Neural progenitor cell (in vitro differentiated cells): Measurements from ENCODE around the gene ZBTB43. TPM values are rescaled to one million over a fixed set of nuclear protein-coding genes. Genes with fewer than 3 reads are reported as not detected.

Experiments
- DNase-seq: peaks from one replicate; pipeline ENCODE4 v3.0.0-alpha.2; 2016; ENCODE audit warnings: low spot score
- H2AFZ ChIP-seq: fragments of 200-600 bp; sonication (generic); replicated peaks from 2 replicates; pipeline ENCODE4 v1.6.1; 2016; ENCODE audit warnings: antibody characterized with exemption
- H3F3A ChIP-seq: fragments of 200-600 bp; sonication (generic); 2 replicates; pipeline ENCODE4 v1.6.1; 2016; ENCODE audit warnings: antibody characterized with exemption, low read depth
- H3K27ac ChIP-seq: fragments of 200-600 bp; sonication (generic); 2 replicates; pipeline ENCODE4 v1.5.1; 2016; ENCODE audit warnings: mild to moderate bottlenecking
- H3K27me3 ChIP-seq: fragments of 200-600 bp; sonication (generic); 2 replicates; pipeline ENCODE4 v1.6.1; 2016; ENCODE audit warnings: mild to moderate bottlenecking, moderate library complexity
- H3K36me3 ChIP-seq: fragments of 200-600 bp; sonication (generic); 2 replicates; pipeline ENCODE4 v1.5.1; 2016
- H3K4me1 ChIP-seq: fragments of 200-600 bp; sonication (generic); 2 replicates; pipeline ENCODE4 v1.6.1; 2016; ENCODE audit warnings: mixed run types
- H3K4me2 ChIP-seq: fragments of 200-600 bp; sonication (generic); 2 replicates; pipeline ENCODE4 v1.6.1; 2016
- H3K4me3 ChIP-seq: fragments of 200-600 bp; sonication (generic); 2 replicates; pipeline ENCODE4 v1.5.1; 2016
- H3K79me2 ChIP-seq: fragments of 200-600 bp; sonication (generic); 2 replicates; pipeline ENCODE4 v1.6.1; 2016; ENCODE audit warnings: low read depth
- H3K9ac ChIP-seq: fragments of 200-600 bp; sonication (generic); 2 replicates; pipeline ENCODE4 v1.6.1; 2016
- H3K9me3 ChIP-seq: fragments of 200-600 bp; sonication (generic); 2 replicates; pipeline ENCODE4 v1.5.1; 2016; ENCODE audit warnings: low read depth
- H4K20me1 ChIP-seq: fragments of 200-600 bp; sonication (generic); 2 replicates; pipeline ENCODE4 v1.6.1; 2016; ENCODE audit warnings: low read depth
- H3K27ac Mint-ChIP-seq: 3 replicates; pipeline ENCODE4 v1.8.0; 2021; ENCODE audit warnings: mixed read lengths
- H3K27me3 Mint-ChIP-seq: 2 replicates; pipeline ENCODE4 v1.8.0; 2022; ENCODE audit warnings: low read depth, mild to moderate bottlenecking, inconsistent platforms, moderate library complexity, mixed read lengths; ENCODE audit not compliant: insufficient read depth
- H3K36me3 Mint-ChIP-seq: 3 replicates; pipeline ENCODE4 v1.8.0; 2021; ENCODE audit warnings: mixed read lengths
- H3K4me1 Mint-ChIP-seq: 3 replicates; pipeline ENCODE4 v1.8.0; 2021; ENCODE audit warnings: mixed read lengths
- H3K4me3 Mint-ChIP-seq: 3 replicates; pipeline ENCODE4 v1.8.0; 2021; ENCODE audit warnings: mild to moderate bottlenecking, moderate library complexity, mixed read lengths
- H3K9me3 Mint-ChIP-seq: 3 replicates; pipeline ENCODE4 v1.8.0; 2020; ENCODE audit warnings: mixed read lengths
- CTCF ChIP-seq: fragments of 200-600 bp; sonication (generic); IDR thresholded peaks from 2 replicates; pipeline ENCODE4 v1.5.1; 2017; ENCODE audit warnings: antibody characterized with exemption, mild to moderate bottlenecking
- EZH2 ChIP-seq: fragments of 200-600 bp; sonication (generic); IDR thresholded peaks from 2 replicates; pipeline ENCODE4 v1.6.1; 2017; ENCODE audit warnings: antibody characterized with exemption, mild to moderate bottlenecking, moderate library complexity
- EZH2phosphoT487 ChIP-seq: fragments of 200-600 bp; sonication (generic); IDR thresholded peaks from 2 replicates; pipeline ENCODE4 v1.6.1; 2017; ENCODE audit warnings: antibody characterized with exemption
- total RNA-seq: library from RNA; depleted of rRNA; stranded (reverse); fragments of >200 nt; gene quantifications from 2 replicates; pipeline ENCODE4 v1.2.3, GENCODE V29; 2015; ENCODE audit warnings: low replicate concordance

Gene ZBTB43
- total RNA-seq, 1 donor from 2014 or later = 10.0 TPM

DNA sequence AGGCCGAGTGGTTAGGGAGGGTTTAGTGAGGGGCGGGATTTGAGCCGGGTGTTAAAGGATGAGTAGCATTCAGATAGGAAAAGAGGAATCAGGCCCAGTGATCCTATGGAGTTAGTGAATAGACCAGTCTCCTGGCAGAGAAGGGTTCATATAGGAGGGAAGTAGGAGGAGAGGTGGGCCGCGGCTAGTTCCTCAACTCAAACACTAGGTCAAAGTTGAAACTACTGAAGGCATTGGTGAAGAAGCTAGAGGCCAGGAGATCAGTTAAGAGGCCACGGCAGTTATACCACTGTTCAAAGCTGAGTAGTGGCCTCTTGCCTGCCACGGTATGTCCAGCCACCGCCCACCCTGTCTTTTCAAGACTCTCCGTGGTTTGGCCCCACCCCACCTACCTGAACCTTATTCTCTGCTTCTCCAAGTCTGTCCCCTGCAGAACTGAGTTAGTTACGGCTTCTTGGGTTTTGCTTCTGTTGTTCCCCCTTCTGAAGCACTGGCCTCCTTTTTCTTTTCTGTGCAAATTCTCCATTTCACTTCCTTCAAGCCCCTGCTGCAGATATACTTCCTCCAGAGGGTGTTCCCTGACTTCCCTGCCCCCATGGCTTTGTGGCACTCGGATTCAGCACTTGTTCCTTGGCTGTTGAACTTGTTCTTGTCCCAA is 57.4 kb downstream of the ZBTB43 start:
- Histone ChIP-seq H3K4me2 (peak overlapping the region; percentile 84), H3K9me3 (no peaks in the 10 kb centered on the region), H3K36me3 (peaks cover 3% of the 10 kb centered on the region), H2AFZ (no peak overlapping the region), H3K4me3 (peak overlapping the region; percentile 97), H3F3A (peaks cover 31% of the 10 kb centered on the region), H3K4me1 (peaks cover 14% of the 10 kb centered on the region), H3K79me2 (peaks cover 64% of the 10 kb centered on the region), H3K27me3 (peaks cover 15% of the 10 kb centered on the region), H3K27ac (no peak overlapping the region), H3K9ac (no peak overlapping the region), H4K20me1 (peaks cover 40% of the 10 kb centered on the region)
- DNase-seq = peak; percentile 40
- Mint-ChIP-seq H3K9me3 (no peaks in the 10 kb centered on the region), H3K4me3 (peak overlapping the region; percentile 89), H3K27me3 (peaks cover 9% of the 10 kb centered on the region), H3K4me1 (peaks cover 28% of the 10 kb centered on the region), H3K27ac (no peak overlapping the region), H3K36me3 (peaks cover 4% of the 10 kb centered on the region)
- TF ChIP-seq EZH2 (no peak), EZH2phosphoT487 (no peak), CTCF (no peak)

DNA sequence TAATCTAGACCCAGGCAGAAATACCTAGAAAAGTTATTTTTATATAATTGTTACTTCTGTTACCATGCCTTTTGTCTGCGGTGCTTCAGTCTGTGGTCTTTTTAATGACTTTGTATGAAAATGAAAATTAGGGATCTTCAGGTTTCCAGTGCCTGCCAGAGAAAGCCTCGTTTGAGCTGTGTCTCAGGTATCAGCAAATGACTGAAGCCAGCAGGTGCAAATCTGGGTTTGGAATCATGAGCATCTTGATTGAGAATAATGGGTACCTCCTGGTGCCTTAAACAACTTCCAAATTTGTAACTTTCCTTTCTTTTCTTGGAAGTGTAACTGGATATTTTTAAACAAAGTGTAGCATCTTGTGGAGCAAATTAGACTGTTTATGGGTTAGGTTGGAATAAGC is 59.9 kb downstream of the ZBTB43 start:
- Histone ChIP-seq H3F3A (peaks cover 25% of the 10 kb centered on the region), H3K36me3 (peaks cover 4% of the 10 kb centered on the region), H3K79me2 (peaks cover 87% of the 10 kb centered on the region), H2AFZ (no peak overlapping the region), H3K4me1 (peaks cover 14% of the 10 kb centered on the region), H3K27me3 (no peaks in the 10 kb centered on the region), H3K4me3 (no peak overlapping the region), H4K20me1 (peaks cover 59% of the 10 kb centered on the region), H3K9ac (no peak overlapping the region), H3K4me2 (no peak overlapping the region), H3K27ac (no peak overlapping the region), H3K9me3 (no peaks in the 10 kb centered on the region)
- DNase-seq = no peak
- Mint-ChIP-seq H3K9me3 (no peaks in the 10 kb centered on the region), H3K4me1 (peaks cover 24% of the 10 kb centered on the region), H3K4me3 (no peak overlapping the region), H3K27me3 (peaks cover 5% of the 10 kb centered on the region), H3K36me3 (peaks cover 7% of the 10 kb centered on the region), H3K27ac (no peak overlapping the region)
- TF ChIP-seq EZH2phosphoT487 (no peak), EZH2 (no peak), CTCF (no peak)

DNA sequence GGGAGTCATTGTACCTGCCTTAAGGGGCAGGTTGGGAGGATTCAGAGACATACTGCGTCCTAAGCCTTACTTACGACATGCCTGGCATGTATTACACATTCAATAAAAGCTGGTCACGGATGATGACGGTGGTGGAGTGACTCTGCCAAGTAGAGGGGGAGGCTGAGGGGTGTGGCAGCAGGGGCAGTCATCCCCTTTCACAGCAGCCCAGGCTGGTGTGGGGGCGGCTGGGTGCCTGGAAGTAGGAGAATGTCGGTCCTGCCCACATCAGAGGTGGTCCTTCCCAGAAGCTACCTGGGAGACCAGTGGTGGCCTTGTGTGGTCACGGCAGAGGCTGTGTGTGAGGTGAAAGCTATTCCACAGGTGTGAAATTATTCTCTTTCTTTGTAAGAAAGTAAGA is 64.5 kb downstream of the ZBTB43 start:
- peaks cover 5% of the 10 kb centered on the region for H3K27me3 Mint-ChIP-seq
- no peak overlapping the region for H3K27ac ChIP-seq

GRCh38 chr9:126872516-126872915 is 67.7 kb downstream of the ZBTB43 start:
- no peak overlapping the region for H2AFZ ChIP-seq
- Mint-ChIP-seq H3K27me3 (no peaks in the 10 kb centered on the region), H3K4me3 (no peak overlapping the region), H3K9me3 (no peaks in the 10 kb centered on the region), H3K27ac (no peak overlapping the region), H3K36me3 (peaks cover 13% of the 10 kb centered on the region), H3K4me1 (peaks cover 4% of the 10 kb centered on the region)
- no peak overlapping the region for H3K4me2 ChIP-seq
- H4K20me1 ChIP-seq = peaks cover 21% of the 10 kb centered on the region
- H3F3A ChIP-seq = peaks cover 3% of the 10 kb centered on the region
- H3K4me3 ChIP-seq = no peak overlapping the region
- no peaks in the 10 kb centered on the region for H3K4me1 ChIP-seq
- no peak for DNase-seq
- no peaks in the 10 kb centered on the region for H3K9me3 ChIP-seq
- H3K79me2 ChIP-seq = peaks cover 86% of the 10 kb centered on the region
- no peaks in the 10 kb centered on the region for H3K27me3 ChIP-seq
- H3K27ac ChIP-seq = no peak overlapping the region
- TF ChIP-seq EZH2 = no peak
- no peak overlapping the region for H3K9ac ChIP-seq
- H3K36me3 ChIP-seq = no peaks in the 10 kb centered on the region

More for the DNA sequence above, 64.5 kb downstream of the ZBTB43 start:
- no peak overlapping the region for H3K4me2 ChIP-seq
- DNase-seq = no peak
- H3K79me2 ChIP-seq = peaks cover 89% of the 10 kb centered on the region
- no peaks in the 10 kb centered on the region for H3K4me1 ChIP-seq
- peaks cover 4% of the 10 kb centered on the region for H3K36me3 ChIP-seq
- no peak for TF ChIP-seq EZH2phosphoT487
- H4K20me1 ChIP-seq = peaks cover 29% of the 10 kb centered on the region
- Mint-ChIP-seq H3K27ac (no peak overlapping the region), H3K36me3 (peaks cover 17% of the 10 kb centered on the region), H3K9me3 (no peaks in the 10 kb centered on the region), H3K4me1 (no peaks in the 10 kb centered on the region), H3K4me3 (no peak overlapping the region)
- no peaks in the 10 kb centered on the region for H3F3A ChIP-seq
- no peak overlapping the region for H3K4me3 ChIP-seq
- H3K27me3 ChIP-seq = no peaks in the 10 kb centered on the region
- H3K9me3 ChIP-seq = no peaks in the 10 kb centered on the region
- H2AFZ ChIP-seq = no peak overlapping the region
- H3K9ac ChIP-seq = no peak overlapping the region
